Neural cell (in vitro differentiated cells): ENCODE data around the gene KCNJ12. TPM values are rescaled to one million over a fixed set of nuclear protein-coding genes. Genes with fewer than 3 reads are reported as not detected.
"Not testable (repeated sequence)": the region's sequence is repeated elsewhere in the genome, so short reads cannot be mapped to it uniquely, and the experiment has no call there.

Source experiments
- H2AFZ ChIP-seq: fragments of 200-600, 300-800 bp; sonication (generic), shearing (Covaris generic); 2 replicates; pipeline ENCODE4 v1.6.0; 2014; ENCODE audit warnings: low read depth, mild to moderate bottlenecking, antibody characterized with exemption, low read length, moderate library complexity
- H3F3A ChIP-seq: fragments of 200-600 bp; shearing (Covaris generic); 2 replicates; pipeline ENCODE4 v1.6.1; 2016; ENCODE audit warnings: mild to moderate bottlenecking, moderate library complexity, mixed read lengths, antibody characterized with exemption, low read length; ENCODE audit not compliant: insufficient read depth, poor library complexity, severe bottlenecking
- H3K27ac ChIP-seq: fragments of 200-600, 300-800 bp; sonication (generic), shearing (Covaris generic); 2 replicates; pipeline ENCODE4 v1.5.1; 2014; ENCODE audit warnings: mild to moderate bottlenecking, low read length, moderate library complexity
- H3K27me3 ChIP-seq: fragments of 300-800, 200-600 bp; sonication (generic), shearing (Covaris generic); 2 replicates; pipeline ENCODE4 v1.6.0; 2014; ENCODE audit warnings: mild to moderate bottlenecking, low read depth, low read length, moderate library complexity; ENCODE audit not compliant: insufficient read depth
- H3K36me3 ChIP-seq: fragments of 300-800, 200-600 bp; sonication (generic), shearing (Covaris generic); 2 replicates; pipeline ENCODE4 v1.5.1; 2014; ENCODE audit warnings: mild to moderate bottlenecking, antibody characterized with exemption, low read length, moderate library complexity; ENCODE audit not compliant: insufficient read depth
- H3K4me2 ChIP-seq: fragments of 300-800, 200-600 bp; sonication (generic), shearing (Covaris generic); 2 replicates; pipeline ENCODE4 v1.6.0; 2014; ENCODE audit warnings: mild to moderate bottlenecking, low read length
- H3K4me3 ChIP-seq: fragments of 300-800, 200-600 bp; sonication (generic), shearing (Covaris generic); 2 replicates; pipeline ENCODE4 v1.5.1; 2014; ENCODE audit warnings: mild to moderate bottlenecking, low read length, moderate library complexity
- H3K79me2 ChIP-seq: fragments of 200-600 bp; shearing (Covaris generic); replicated peaks from 2 replicates; pipeline ENCODE4 v1.6.0; 2014; ENCODE audit warnings: mild to moderate bottlenecking, low read length, moderate library complexity; ENCODE audit not compliant: insufficient read depth
- H3K9ac ChIP-seq: fragments of 300-800, 200-600 bp; sonication (generic), shearing (Covaris generic); 2 replicates; pipeline ENCODE4 v1.6.1; 2016; ENCODE audit warnings: mild to moderate bottlenecking, low read length, mixed read lengths
- H3K9me2 ChIP-seq: fragments of 200-600 bp; shearing (Covaris generic); 2 replicates; pipeline ENCODE4 v1.6.1; 2016; ENCODE audit warnings: mild to moderate bottlenecking, low read length, mixed read lengths; ENCODE audit not compliant: insufficient read depth
- H3K9me3 ChIP-seq: fragments of 200-600, 300-800 bp; sonication (generic), shearing (Covaris generic); 2 replicates; pipeline ENCODE4 v1.6.1; 2016; ENCODE audit warnings: mild to moderate bottlenecking, mixed run types, low read length, moderate library complexity, mixed read lengths
- H4K20me1 ChIP-seq: fragments of 200-600 bp; shearing (Covaris generic); 2 replicates; pipeline ENCODE4 v1.6.1; 2016; ENCODE audit warnings: mild to moderate bottlenecking, mixed run types; ENCODE audit not compliant: insufficient read depth
- CTCF ChIP-seq: fragments of 450-650 bp; IDR thresholded peaks from 2 replicates; pipeline ENCODE4 v1.5.1; 2014; ENCODE audit warnings: antibody characterized with exemption, mild to moderate bottlenecking, moderate library complexity; ENCODE audit not compliant: poor library complexity, severe bottlenecking
- EP300 ChIP-seq: fragments of 450-650 bp; conservative IDR thresholded peaks from 2 replicates; pipeline ENCODE4 v1.6.1; 2014; ENCODE audit warnings: antibody characterized with exemption, mild to moderate bottlenecking, moderate library complexity; ENCODE audit not compliant: poor library complexity, severe bottlenecking
- EZH2 ChIP-seq: fragments of 200-600, 300-800 bp; shearing (Covaris generic), sonication (generic); IDR thresholded peaks from 2 replicates; pipeline ENCODE4 v1.6.1; 2014; ENCODE audit warnings: antibody characterized with exemption, low read length, borderline replicate concordance, mild to moderate bottlenecking; ENCODE audit not compliant: insufficient read depth, poor library complexity, severe bottlenecking
- MXI1 ChIP-seq: fragments of 450-650 bp; conservative IDR thresholded peaks from 2 replicates; pipeline ENCODE4 v1.6.1; 2014; ENCODE audit warnings: antibody characterized with exemption, mild to moderate bottlenecking; ENCODE audit not compliant: poor library complexity, severe bottlenecking
- POLR2AphosphoS5 ChIP-seq: IDR thresholded peaks from 2 replicates; pipeline ENCODE4 v1.6.1; 2012
- RAD21 ChIP-seq: fragments of 450-650 bp; conservative IDR thresholded peaks from 2 replicates; pipeline ENCODE4 v1.6.1; 2014; ENCODE audit warnings: antibody characterized with exemption, mild to moderate bottlenecking, moderate library complexity
- REST ChIP-seq: IDR thresholded peaks from 2 replicates; pipeline ENCODE4 v1.6.1; 2012; ENCODE audit warnings: borderline replicate concordance
- SMC3 ChIP-seq: fragments of 450-650 bp; conservative IDR thresholded peaks from 2 replicates; pipeline ENCODE4 v1.6.1; 2014; ENCODE audit warnings: antibody characterized with exemption, mild to moderate bottlenecking, moderate library complexity; ENCODE audit not compliant: poor library complexity
- TAF1 ChIP-seq: IDR thresholded peaks from 2 replicates; pipeline ENCODE4 v1.6.1; 2012; ENCODE audit warnings: low read depth
- polyA plus RNA-seq: library from polyadenylated mRNA; depleted of rRNA; stranded (reverse); fragments of >200 nt; gene quantifications from 2 replicates; pipeline ENCODE4 v1.2.3, GENCODE V29; 2014

The KCNJ12 gene
- polyA plus RNA-seq, 1 donor from 2014 or later, result 1.3 TPM

GRCh38 chr17:21452377-21453143 lies 76.4 kb downstream of the KCNJ12 start:
- TF ChIP-seq EZH2 (no peak), SMC3 (peak; percentile 48), TAF1 (no peak), RAD21 (peak; percentile 51), CTCF (peak; percentile 63), REST (no peak), EP300 (no peak), MXI1 (no peak), POLR2AphosphoS5 (no peak)
- H3K9ac ChIP-seq, result no peak overlapping the region
- no peaks in the 10 kb centered on the region for H3K9me3 ChIP-seq
- no peaks in the 10 kb centered on the region for H3F3A ChIP-seq
- H2AFZ ChIP-seq, result no peak overlapping the region
- H3K4me2 ChIP-seq, result no peak overlapping the region
- no peaks in the 10 kb centered on the region for H3K79me2 ChIP-seq
- peaks cover 9% of the 10 kb centered on the region for H3K27me3 ChIP-seq
- peak overlapping the region; percentile 54 for H3K4me3 ChIP-seq
- H3K9me2 ChIP-seq, result no peaks in the 10 kb centered on the region
- no peak overlapping the region for H3K27ac ChIP-seq
- H4K20me1 ChIP-seq, result no peaks in the 10 kb centered on the region
- H3K36me3 ChIP-seq, result no peaks in the 10 kb centered on the region

GRCh38 chr17:21453144-21453898 lies 77.2 kb downstream of the KCNJ12 start:
- TF ChIP-seq EP300 (no peak), RAD21 (no peak), MXI1 (no peak)
- no peaks in the 10 kb centered on the region for H3K9me3 ChIP-seq
- no peaks in the 10 kb centered on the region for H4K20me1 ChIP-seq
- no peak overlapping the region for H3K4me3 ChIP-seq
- no peak overlapping the region for H3K9ac ChIP-seq
- H3K4me2 ChIP-seq, result no peak overlapping the region
- H3K9me2 ChIP-seq, result no peaks in the 10 kb centered on the region
- H3F3A ChIP-seq, result no peaks in the 10 kb centered on the region
- no peak overlapping the region for H3K27ac ChIP-seq
- no peaks in the 10 kb centered on the region for H3K36me3 ChIP-seq
- H3K79me2 ChIP-seq, result no peaks in the 10 kb centered on the region
- H3K27me3 ChIP-seq, result peaks cover 9% of the 10 kb centered on the region
- H2AFZ ChIP-seq, result no peak overlapping the region

- H3K9me3 ChIP-seq, H3K4me2 ChIP-seq, H4K20me1 ChIP-seq, H3K4me3 ChIP-seq, H3K27ac ChIP-seq, H3K36me3 ChIP-seq, H3K9ac ChIP-seq, H3K79me2 ChIP-seq, H3K27me3 ChIP-seq, H3F3A ChIP-seq, H3K9me2 ChIP-seq, H2AFZ ChIP-seq: not testable (repeated sequence)
Observed at GRCh38 chr17:21454006-21454405, 77.8 kb downstream of the KCNJ12 start.
